Mucosa of stomach (tissue), 1 donor: ENCODE results near the gene SLC12A5.
"Not testable (repeated sequence)": the region's sequence is repeated elsewhere in the genome, so short reads cannot be mapped to it uniquely, and the experiment has no call there.

Experiments used
- H3K27me3 ChIP-seq: one replicate; pipeline ENCODE4 v1.7.0; 2013; ENCODE audit warnings: mild to moderate bottlenecking, low read length; ENCODE audit not compliant: control insufficient read depth, insufficient read depth
- H3K36me3 ChIP-seq: one replicate; pipeline ENCODE4 v1.7.0; 2013; ENCODE audit warnings: low read length; ENCODE audit not compliant: control insufficient read depth, insufficient read depth
- H3K4me1 ChIP-seq: one replicate; pipeline ENCODE4 v1.7.0; 2013; ENCODE audit warnings: mild to moderate bottlenecking, low read length; ENCODE audit not compliant: control insufficient read depth, insufficient read depth
- H3K4me3 ChIP-seq: one replicate; pipeline ENCODE4 v1.7.0; 2013; ENCODE audit warnings: low read length
- H3K9ac ChIP-seq: one replicate; pipeline ENCODE4 v1.7.0; 2013; ENCODE audit warnings: mild to moderate bottlenecking, low read length, moderate library complexity
- H3K9me3 ChIP-seq: one replicate; pipeline ENCODE4 v1.7.0; 2013; ENCODE audit warnings: mild to moderate bottlenecking, low read length, moderate library complexity; ENCODE audit not compliant: control insufficient read depth
- donor health status: Pancreatic carcinoma.

Gene SLC12A5

GRCh38 chr20:46091622-46092535 is 62.9 kb downstream of the SLC12A5 start:
- H3K9ac ChIP-seq, H3K36me3 ChIP-seq, H3K9me3 ChIP-seq, H3K4me3 ChIP-seq, H3K27me3 ChIP-seq, H3K4me1 ChIP-seq: not testable (repeated sequence)

- H3K9ac ChIP-seq: no peak overlapping the region
- H3K36me3 ChIP-seq: no peaks in the 10 kb centered on the region
- no peaks in the 10 kb centered on the region for H3K4me1 ChIP-seq
- no peaks in the 10 kb centered on the region for H3K27me3 ChIP-seq
- no peaks in the 10 kb centered on the region for H3K9me3 ChIP-seq
- no peak overlapping the region for H3K4me3 ChIP-seq
Measured at GRCh38 chr20:46093531-46093930, 64.5 kb downstream of the SLC12A5 start.

GRCh38 chr20:46099491-46100287 is 70.7 kb downstream of the SLC12A5 start:
- Histone ChIP-seq H3K4me3 (no peak overlapping the region), H3K9ac (no peak overlapping the region), H3K9me3 (no peaks in the 10 kb centered on the region), H3K36me3 (no peaks in the 10 kb centered on the region), H3K4me1 (no peaks in the 10 kb centered on the region), H3K27me3 (peaks cover 41% of the 10 kb centered on the region)

- not testable (repeated sequence) for H3K36me3 ChIP-seq, H3K4me1 ChIP-seq
- peaks cover 41% of the 10 kb centered on the region for H3K27me3 ChIP-seq
Measured at GRCh38 chr20:46100444-46100843, 71.4 kb downstream of the SLC12A5 start.

DNA sequence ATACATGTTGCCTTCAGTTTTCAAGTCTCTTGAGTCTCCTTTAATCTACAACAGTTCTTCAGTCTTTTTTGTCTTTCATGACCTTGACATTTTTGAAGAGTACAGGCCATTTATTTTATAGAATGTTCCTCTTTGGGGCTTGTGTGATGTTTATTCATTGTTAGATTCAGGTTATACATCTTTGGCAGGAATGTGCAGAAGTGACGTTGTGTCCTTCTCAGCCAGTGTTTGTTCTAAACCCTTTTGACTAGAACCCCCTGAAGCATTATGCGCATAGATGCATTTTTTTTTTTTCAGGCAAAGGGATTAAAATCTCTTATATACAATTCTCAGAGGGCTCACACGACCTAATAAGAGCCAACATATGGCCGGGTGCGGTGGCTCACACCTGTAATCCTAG is 72.0 kb downstream of the SLC12A5 start:
- Histone ChIP-seq H3K27me3 (peaks cover 41% of the 10 kb centered on the region), H3K4me1 (no peaks in the 10 kb centered on the region), H3K9ac (no peak overlapping the region), H3K36me3 (no peaks in the 10 kb centered on the region), H3K4me3 (no peak overlapping the region), H3K9me3 (no peaks in the 10 kb centered on the region)

More at GRCh38 chr20:46100444-46100843, 71.4 kb downstream of the SLC12A5 start:
- H3K4me3 ChIP-seq, H3K9ac ChIP-seq, H3K9me3 ChIP-seq: not testable (repeated sequence)

GRCh38 chr20:46101957-46102356 is 72.9 kb downstream of the SLC12A5 start:
- H3K4me3 ChIP-seq: no peak overlapping the region
- no peak overlapping the region for H3K9ac ChIP-seq
- no peaks in the 10 kb centered on the region for H3K36me3 ChIP-seq
- H3K9me3 ChIP-seq: no peaks in the 10 kb centered on the region
- H3K27me3 ChIP-seq: peaks cover 41% of the 10 kb centered on the region
- no peaks in the 10 kb centered on the region for H3K4me1 ChIP-seq

DNA sequence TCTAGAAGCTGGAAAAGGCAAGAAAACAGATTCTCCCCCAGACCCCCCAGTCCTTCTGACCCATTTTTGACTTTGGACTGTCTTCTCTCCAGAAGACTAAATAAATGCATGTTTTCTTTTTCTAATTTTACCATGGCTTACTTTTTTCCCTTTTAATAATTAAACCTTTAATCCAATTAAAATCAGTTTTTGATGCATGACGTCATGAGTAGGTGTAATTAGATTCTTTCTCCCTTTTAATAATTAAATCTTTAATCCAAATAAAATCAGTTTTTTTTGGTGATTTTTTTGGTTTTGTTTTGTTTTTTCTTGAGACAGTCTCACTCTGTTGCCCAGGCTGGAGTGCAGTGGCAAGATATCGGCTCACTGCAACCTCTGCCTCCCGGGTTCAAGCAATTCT is 73.9 kb downstream of the SLC12A5 start:
- Histone ChIP-seq H3K4me1 (no peaks in the 10 kb centered on the region), H3K36me3 (no peaks in the 10 kb centered on the region), H3K9me3 (no peaks in the 10 kb centered on the region), H3K4me3 (no peak overlapping the region), H3K9ac (no peak overlapping the region), H3K27me3 (peaks cover 41% of the 10 kb centered on the region)

DNA sequence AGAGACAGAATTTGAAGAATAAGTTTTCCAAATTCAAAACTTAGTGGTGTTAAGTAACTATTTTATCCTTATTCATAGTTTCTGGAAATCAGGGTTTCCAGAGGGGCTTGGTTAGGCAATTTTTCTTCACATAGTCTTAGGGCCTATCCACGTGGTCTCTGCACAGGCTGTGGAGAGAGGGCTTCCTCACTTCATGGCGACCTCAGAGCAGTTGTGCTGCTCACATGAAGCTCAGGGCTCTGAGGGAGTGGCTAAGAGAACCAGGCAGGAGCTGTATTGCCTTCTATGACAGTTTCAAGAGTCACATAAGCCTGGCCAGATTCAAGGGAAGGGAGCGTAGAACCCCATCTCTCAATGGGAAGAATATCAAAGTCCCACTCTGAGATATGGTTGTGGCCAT is 75.2 kb downstream of the SLC12A5 start:
- no peak overlapping the region for H3K4me3 ChIP-seq
- no peak overlapping the region for H3K9ac ChIP-seq
- peaks cover 34% of the 10 kb centered on the region for H3K27me3 ChIP-seq

DNA sequence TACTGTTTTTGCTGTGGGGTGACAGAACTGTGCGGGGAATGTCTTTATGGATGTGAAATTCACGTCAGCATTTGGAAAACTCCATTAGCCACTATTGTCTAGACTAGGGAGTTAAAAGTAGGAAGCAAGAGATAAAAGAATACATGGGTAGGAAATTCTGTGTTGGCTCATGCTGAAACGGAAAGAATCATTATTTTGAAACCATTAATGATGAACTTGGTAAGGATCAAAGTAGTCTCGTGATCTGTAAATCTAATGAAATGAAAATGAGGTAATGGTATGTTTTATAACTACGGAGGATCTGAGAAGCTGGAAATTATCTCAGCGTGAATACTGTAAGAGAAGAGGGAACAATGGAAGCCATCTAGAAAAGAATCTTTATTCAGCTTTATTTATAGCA is 78.0 kb downstream of the SLC12A5 start:
- no peak overlapping the region for H3K9ac ChIP-seq
- no peaks in the 10 kb centered on the region for H3K9me3 ChIP-seq
- H3K4me3 ChIP-seq: no peak overlapping the region
- no peaks in the 10 kb centered on the region for H3K4me1 ChIP-seq
- no peaks in the 10 kb centered on the region for H3K36me3 ChIP-seq
- H3K27me3 ChIP-seq: peaks cover 12% of the 10 kb centered on the region

More for the DNA sequence above, 75.2 kb downstream of the SLC12A5 start:
- Histone ChIP-seq H3K9me3 (no peaks in the 10 kb centered on the region), H3K36me3 (no peaks in the 10 kb centered on the region), H3K4me1 (no peaks in the 10 kb centered on the region)

DNA sequence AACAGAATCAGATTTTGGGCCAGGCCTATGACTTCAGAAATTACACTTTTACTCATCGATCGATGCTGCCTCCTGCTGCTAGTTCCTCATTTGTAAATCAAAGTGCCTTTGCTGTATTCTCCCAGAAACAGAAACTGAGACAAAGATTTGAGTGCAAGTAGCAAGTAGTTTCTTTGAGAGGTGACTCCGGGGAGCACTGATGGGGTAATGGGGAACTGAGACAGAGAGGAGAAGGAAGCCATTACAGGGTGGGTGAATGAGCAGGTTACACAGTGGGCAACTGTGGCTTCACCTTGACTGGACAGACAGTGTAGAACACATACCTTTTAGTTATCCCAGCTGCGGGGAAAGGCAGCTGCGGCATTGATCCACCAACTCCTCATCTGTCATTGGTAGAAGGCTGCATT is 79.4 kb downstream of the SLC12A5 start:
- H3K27me3 ChIP-seq: peaks cover 5% of the 10 kb centered on the region
- no peak overlapping the region for H3K4me3 ChIP-seq
- H3K4me1 ChIP-seq: no peaks in the 10 kb centered on the region
- H3K9ac ChIP-seq: no peak overlapping the region
- H3K36me3 ChIP-seq: no peaks in the 10 kb centered on the region
- no peaks in the 10 kb centered on the region for H3K9me3 ChIP-seq

GRCh38 chr20:46108976-46109375 is 80.0 kb downstream of the SLC12A5 start:
- Histone ChIP-seq H3K9me3 (no peaks in the 10 kb centered on the region), H3K36me3 (no peaks in the 10 kb centered on the region), H3K9ac (no peak overlapping the region), H3K27me3 (peaks cover 5% of the 10 kb centered on the region), H3K4me3 (no peak overlapping the region), H3K4me1 (no peaks in the 10 kb centered on the region)
